HepG2 (cell line): ENCODE measurements around the gene HYAL1. TPM values are rescaled to one million over a fixed set of nuclear protein-coding genes. Genes with fewer than 3 reads are reported as not detected.

Experiments
- BORCS8-MEF2B ChIP-seq: sonication (generic); formaldehyde crosslinking; IDR thresholded peaks from 2 replicates; pipeline ENCODE4 v1.8.0; 2022; ENCODE audit warnings: mild to moderate bottlenecking, missing genetic modification reagents
- CC2D1A ChIP-seq: sonication (generic); formaldehyde crosslinking; IDR thresholded peaks from 2 replicates; pipeline ENCODE4 v1.8.1; 2023; ENCODE audit warnings: mild to moderate bottlenecking, missing genetic modification reagents
- GATA4 ChIP-seq: sonication (generic); IDR thresholded peaks from 2 replicates; pipeline ENCODE4 v1.6.1; 2016; ENCODE audit warnings: antibody characterized with exemption, low read depth, borderline replicate concordance
- IKZF1 ChIP-seq: fragments of 450-650 bp; IDR thresholded peaks from 2 replicates; pipeline ENCODE4 v1.7.1; 2016
- ZBTB8A ChIP-seq: sonication (generic); formaldehyde crosslinking; IDR thresholded peaks from 2 replicates; pipeline ENCODE4 v1.4.0; 2020; ENCODE audit warnings: mild to moderate bottlenecking, low read depth, missing genetic modification reagents, borderline replicate concordance
- ZFP90 ChIP-seq: sonication (generic); formaldehyde crosslinking; IDR thresholded peaks from 2 replicates; pipeline ENCODE4 v1.8.0; 2022; ENCODE audit warnings: missing genetic modification reagents, mild to moderate bottlenecking, inconsistent platforms, borderline replicate concordance
- ZFX ChIP-seq: sonication (generic); formaldehyde crosslinking; IDR thresholded peaks from 2 replicates; pipeline ENCODE4 v1.4.0; 2020; ENCODE audit warnings: mild to moderate bottlenecking, low read depth, missing genetic modification reagents, moderate library complexity
- ZNF101 ChIP-seq: sonication (generic); formaldehyde crosslinking; IDR thresholded peaks from 2 replicates; pipeline ENCODE4 v1.4.0; 2020; ENCODE audit warnings: mild to moderate bottlenecking, low read depth, missing genetic modification reagents, borderline replicate concordance
- ZNF121 ChIP-seq: sonication (generic); formaldehyde crosslinking; IDR thresholded peaks from 2 replicates; pipeline ENCODE4 v1.5.0; 2020; ENCODE audit warnings: mild to moderate bottlenecking, missing genetic modification reagents
- ZNF274 ChIP-seq: sonication (generic); formaldehyde crosslinking; IDR thresholded peaks from 2 replicates; pipeline ENCODE4 v1.5.1; 2020; ENCODE audit warnings: mild to moderate bottlenecking, missing genetic modification reagents
- polyA plus RNA-seq, 8 experiments: library from polyadenylated mRNA; depleted of rRNA in 3 of 8; stranded (reverse) in 7 of 8; unstranded in 1 of 8; fragments of >200 nt; fragmentation: Illumina TruSeq in 4 of 8; extraction: Trizol in 4 of 8; gene quantifications; 2 replicates each; pipeline versions ENCODE4 v1.2.1 to v1.2.3, GENCODE V29; 2011 to 2016; ENCODE audit warnings: low read depth in 4 of 8, missing spikeins in 1 of 8, mixed read lengths in 1 of 8; ENCODE audit not compliant: insufficient read depth in 1 of 8
- total RNA-seq, 5 experiments: library from RNA; depleted of rRNA; stranded (reverse); fragments of >200 nt; fragmentation: Illumina TruSeq; extraction: Trizol; gene quantifications; 2 replicates each; pipeline ENCODE4 v1.2.3, GENCODE V29; 2016; ENCODE audit warnings: low read depth in 1 of 5
- TF ChIP-seq, protein P1 (sequence below): sonication (generic); formaldehyde crosslinking; IDR thresholded peaks from 2 replicates; pipeline ENCODE4 v1.8.1; 2022; ENCODE audit warnings: low read depth, mild to moderate bottlenecking, missing genetic modification reagents
- TF ChIP-seq, protein P2 (sequence below): sonication (generic); formaldehyde crosslinking; IDR thresholded peaks from 2 replicates; pipeline ENCODE4 v1.5.1; 2020; ENCODE audit warnings: missing genetic modification reagents, mild to moderate bottlenecking, borderline replicate concordance
- TF ChIP-seq, protein P3 (sequence below): sonication (generic); formaldehyde crosslinking; IDR thresholded peaks from 2 replicates; pipeline ENCODE4 v1.5.0; 2020; ENCODE audit warnings: mild to moderate bottlenecking, missing genetic modification reagents
- TF ChIP-seq, protein P4 (sequence below): sonication (generic); formaldehyde crosslinking; IDR thresholded peaks from 2 replicates; pipeline ENCODE4 v1.4.0; 2020; ENCODE audit warnings: missing genetic modification reagents

The HYAL1 gene
- total and polyA plus RNA-seq, 2 of the 13 experiments (the other 11 are each of a cell fraction or from before 2014, with no cell fraction given): 76.5 to 193 TPM

DNA sequence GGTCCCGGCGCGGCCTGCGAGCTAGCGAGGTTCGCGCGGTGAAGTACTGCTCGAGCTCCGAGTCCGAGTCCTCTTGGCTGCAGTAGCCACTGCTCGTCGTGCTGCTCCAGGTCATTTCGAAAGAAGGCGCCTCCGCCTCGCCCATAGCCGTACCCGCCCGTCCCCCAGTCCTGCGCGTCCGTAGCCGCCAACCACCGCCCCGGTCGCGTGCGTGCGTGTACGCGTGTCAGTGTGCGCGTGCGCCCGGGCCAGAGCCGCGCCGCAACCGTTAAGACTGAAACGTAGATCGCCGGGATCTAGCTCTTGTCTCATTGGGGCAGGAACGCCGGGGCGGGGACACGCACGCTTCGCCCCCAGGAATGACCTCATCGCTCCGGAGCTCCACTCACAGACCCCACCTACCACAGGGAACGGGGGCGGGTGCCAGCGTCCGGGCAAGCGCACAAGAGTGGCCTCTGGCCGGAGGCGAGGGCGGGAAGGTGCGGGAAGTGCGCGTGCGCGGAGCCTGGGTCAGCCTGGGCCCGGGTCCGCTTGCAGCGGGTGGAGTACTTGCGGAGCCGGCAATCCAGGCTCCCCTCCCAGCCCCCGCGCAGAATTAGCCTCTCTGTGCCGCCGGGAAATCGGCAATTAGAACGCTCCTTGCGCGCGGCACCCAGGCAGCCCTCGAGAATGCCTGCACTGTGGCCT is 33.9 kb upstream of the HYAL1 start (continued):
- TF ChIP-seq ZNF101 (0 out of 2 replicates have a peak, but pooled peaks have one; percentile 27), IKZF1 (no peak), GATA4 (peak; percentile 56), ZBTB8A (no peak), CC2D1A (CRISPR knock-in tag) (no peak), ZFP90 (CRISPR knock-in tag) (peak; percentile 63; the same call in 1 of the 2 replicates), ZNF274 (CRISPR knock-in tag) (0 out of 2 replicates have a peak, but pooled peaks have one; percentile 46), BORCS8-MEF2B (peak; percentile 63; the same call in 1 of the 2 replicates), ZFX (CRISPR knock-in tag) (peak; percentile 94), ZNF121 (CRISPR knock-in tag) (no peak)
- TF ChIP-seq, protein P1, sequence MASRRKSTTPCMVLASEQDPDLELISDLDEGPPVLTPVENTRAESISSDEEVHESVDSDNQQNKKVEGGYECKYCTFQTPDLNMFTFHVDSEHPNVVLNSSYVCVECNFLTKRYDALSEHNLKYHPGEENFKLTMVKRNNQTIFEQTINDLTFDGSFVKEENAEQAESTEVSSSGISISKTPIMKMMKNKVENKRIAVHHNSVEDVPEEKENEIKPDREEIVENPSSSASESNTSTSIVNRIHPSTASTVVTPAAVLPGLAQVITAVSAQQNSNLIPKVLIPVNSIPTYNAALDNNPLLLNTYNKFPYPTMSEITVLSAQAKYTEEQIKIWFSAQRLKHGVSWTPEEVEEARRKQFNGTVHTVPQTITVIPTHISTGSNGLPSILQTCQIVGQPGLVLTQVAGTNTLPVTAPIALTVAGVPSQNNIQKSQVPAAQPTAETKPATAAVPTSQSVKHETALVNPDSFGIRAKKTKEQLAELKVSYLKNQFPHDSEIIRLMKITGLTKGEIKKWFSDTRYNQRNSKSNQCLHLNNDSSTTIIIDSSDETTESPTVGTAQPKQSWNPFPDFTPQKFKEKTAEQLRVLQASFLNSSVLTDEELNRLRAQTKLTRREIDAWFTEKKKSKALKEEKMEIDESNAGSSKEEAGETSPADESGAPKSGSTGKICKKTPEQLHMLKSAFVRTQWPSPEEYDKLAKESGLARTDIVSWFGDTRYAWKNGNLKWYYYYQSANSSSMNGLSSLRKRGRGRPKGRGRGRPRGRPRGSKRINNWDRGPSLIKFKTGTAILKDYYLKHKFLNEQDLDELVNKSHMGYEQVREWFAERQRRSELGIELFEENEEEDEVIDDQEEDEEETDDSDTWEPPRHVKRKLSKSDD (CRISPR knock-in tag): 0 out of 2 replicates have a peak, but pooled peaks have one; percentile 9
- TF ChIP-seq, protein P2, sequence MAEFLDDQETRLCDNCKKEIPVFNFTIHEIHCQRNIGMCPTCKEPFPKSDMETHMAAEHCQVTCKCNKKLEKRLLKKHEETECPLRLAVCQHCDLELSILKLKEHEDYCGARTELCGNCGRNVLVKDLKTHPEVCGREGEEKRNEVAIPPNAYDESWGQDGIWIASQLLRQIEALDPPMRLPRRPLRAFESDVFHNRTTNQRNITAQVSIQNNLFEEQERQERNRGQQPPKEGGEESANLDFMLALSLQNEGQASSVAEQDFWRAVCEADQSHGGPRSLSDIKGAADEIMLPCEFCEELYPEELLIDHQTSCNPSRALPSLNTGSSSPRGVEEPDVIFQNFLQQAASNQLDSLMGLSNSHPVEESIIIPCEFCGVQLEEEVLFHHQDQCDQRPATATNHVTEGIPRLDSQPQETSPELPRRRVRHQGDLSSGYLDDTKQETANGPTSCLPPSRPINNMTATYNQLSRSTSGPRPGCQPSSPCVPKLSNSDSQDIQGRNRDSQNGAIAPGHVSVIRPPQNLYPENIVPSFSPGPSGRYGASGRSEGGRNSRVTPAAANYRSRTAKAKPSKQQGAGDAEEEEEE: no peak
- TF ChIP-seq, protein P3, sequence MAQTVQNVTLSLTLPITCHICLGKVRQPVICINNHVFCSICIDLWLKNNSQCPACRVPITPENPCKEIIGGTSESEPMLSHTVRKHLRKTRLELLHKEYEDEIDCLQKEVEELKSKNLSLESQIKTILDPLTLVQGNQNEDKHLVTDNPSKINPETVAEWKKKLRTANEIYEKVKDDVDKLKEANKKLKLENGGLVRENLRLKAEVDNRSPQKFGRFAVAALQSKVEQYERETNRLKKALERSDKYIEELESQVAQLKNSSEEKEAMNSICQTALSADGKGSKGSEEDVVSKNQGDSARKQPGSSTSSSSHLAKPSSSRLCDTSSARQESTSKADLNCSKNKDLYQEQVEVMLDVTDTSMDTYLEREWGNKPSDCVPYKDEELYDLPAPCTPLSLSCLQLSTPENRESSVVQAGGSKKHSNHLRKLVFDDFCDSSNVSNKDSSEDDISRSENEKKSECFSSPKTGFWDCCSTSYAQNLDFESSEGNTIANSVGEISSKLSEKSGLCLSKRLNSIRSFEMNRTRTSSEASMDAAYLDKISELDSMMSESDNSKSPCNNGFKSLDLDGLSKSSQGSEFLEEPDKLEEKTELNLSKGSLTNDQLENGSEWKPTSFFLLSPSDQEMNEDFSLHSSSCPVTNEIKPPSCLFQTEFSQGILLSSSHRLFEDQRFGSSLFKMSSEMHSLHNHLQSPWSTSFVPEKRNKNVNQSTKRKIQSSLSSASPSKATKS (CRISPR knock-in tag): no peak
- TF ChIP-seq, protein P4, sequence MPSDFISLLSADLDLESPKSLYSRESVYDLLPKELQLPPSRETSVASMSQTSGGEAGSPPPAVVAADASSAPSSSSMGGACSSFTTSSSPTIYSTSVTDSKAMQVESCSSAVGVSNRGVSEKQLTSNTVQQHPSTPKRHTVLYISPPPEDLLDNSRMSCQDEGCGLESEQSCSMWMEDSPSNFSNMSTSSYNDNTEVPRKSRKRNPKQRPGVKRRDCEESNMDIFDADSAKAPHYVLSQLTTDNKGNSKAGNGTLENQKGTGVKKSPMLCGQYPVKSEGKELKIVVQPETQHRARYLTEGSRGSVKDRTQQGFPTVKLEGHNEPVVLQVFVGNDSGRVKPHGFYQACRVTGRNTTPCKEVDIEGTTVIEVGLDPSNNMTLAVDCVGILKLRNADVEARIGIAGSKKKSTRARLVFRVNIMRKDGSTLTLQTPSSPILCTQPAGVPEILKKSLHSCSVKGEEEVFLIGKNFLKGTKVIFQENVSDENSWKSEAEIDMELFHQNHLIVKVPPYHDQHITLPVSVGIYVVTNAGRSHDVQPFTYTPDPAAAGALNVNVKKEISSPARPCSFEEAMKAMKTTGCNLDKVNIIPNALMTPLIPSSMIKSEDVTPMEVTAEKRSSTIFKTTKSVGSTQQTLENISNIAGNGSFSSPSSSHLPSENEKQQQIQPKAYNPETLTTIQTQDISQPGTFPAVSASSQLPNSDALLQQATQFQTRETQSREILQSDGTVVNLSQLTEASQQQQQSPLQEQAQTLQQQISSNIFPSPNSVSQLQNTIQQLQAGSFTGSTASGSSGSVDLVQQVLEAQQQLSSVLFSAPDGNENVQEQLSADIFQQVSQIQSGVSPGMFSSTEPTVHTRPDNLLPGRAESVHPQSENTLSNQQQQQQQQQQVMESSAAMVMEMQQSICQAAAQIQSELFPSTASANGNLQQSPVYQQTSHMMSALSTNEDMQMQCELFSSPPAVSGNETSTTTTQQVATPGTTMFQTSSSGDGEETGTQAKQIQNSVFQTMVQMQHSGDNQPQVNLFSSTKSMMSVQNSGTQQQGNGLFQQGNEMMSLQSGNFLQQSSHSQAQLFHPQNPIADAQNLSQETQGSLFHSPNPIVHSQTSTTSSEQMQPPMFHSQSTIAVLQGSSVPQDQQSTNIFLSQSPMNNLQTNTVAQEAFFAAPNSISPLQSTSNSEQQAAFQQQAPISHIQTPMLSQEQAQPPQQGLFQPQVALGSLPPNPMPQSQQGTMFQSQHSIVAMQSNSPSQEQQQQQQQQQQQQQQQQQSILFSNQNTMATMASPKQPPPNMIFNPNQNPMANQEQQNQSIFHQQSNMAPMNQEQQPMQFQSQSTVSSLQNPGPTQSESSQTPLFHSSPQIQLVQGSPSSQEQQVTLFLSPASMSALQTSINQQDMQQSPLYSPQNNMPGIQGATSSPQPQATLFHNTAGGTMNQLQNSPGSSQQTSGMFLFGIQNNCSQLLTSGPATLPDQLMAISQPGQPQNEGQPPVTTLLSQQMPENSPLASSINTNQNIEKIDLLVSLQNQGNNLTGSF (CRISPR knock-in tag): peak; percentile 58; the same call in 1 of the 2 replicates
